ENCODE measurements around the gene MAP3K4. TPM values are rescaled to one million over a fixed set of nuclear protein-coding genes. Genes with fewer than 3 reads are reported as not detected.

The MAP3K4 gene
- total RNA-seq, 4 donors from 2014 or later: 24.3 to 99.0 (median 37.4) TPM

DNA sequence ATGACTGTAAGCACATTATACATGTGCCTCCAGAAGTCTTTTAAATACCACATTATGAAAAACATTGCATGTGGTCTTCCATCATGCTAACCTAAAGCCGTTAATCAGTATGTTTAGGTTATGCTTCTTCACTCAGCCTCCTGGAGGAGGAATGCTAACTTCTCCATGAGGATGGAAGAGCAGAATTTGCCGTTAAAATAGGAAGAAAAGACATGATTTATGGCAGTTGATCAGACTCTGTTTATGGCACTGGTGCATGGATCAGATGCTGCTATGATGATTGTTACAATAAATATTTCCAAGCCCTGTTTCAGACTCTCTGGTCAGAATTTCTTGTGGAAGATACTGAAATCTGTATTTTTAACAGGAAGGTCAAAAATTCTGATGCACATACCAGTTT lies 31.7 kb downstream of the MAP3K4 start:
- H3K4me3 ChIP-seq: no peak overlapping the region
- no peaks in the 10 kb centered on the region for H3K9me3 ChIP-seq
- no peak for DNase-seq
- no peaks in the 10 kb centered on the region for H3K27me3 ChIP-seq
- H3K36me3 ChIP-seq: no peaks in the 10 kb centered on the region
- H3K4me1 ChIP-seq: no peaks in the 10 kb centered on the region
- H3K27ac ChIP-seq: no peak overlapping the region
- TF ChIP-seq POLR2A (IDR thresholded peaks at IDR 0.05): no peak
- TF ChIP-seq, protein P1, sequence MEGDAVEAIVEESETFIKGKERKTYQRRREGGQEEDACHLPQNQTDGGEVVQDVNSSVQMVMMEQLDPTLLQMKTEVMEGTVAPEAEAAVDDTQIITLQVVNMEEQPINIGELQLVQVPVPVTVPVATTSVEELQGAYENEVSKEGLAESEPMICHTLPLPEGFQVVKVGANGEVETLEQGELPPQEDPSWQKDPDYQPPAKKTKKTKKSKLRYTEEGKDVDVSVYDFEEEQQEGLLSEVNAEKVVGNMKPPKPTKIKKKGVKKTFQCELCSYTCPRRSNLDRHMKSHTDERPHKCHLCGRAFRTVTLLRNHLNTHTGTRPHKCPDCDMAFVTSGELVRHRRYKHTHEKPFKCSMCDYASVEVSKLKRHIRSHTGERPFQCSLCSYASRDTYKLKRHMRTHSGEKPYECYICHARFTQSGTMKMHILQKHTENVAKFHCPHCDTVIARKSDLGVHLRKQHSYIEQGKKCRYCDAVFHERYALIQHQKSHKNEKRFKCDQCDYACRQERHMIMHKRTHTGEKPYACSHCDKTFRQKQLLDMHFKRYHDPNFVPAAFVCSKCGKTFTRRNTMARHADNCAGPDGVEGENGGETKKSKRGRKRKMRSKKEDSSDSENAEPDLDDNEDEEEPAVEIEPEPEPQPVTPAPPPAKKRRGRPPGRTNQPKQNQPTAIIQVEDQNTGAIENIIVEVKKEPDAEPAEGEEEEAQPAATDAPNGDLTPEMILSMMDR (IDR thresholded peaks at IDR 0.05): no peak

- no peaks in the 10 kb centered on the region for H3K27me3 ChIP-seq
- DNase-seq: no peak
- no peak overlapping the region for H3K27ac ChIP-seq
- no peaks in the 10 kb centered on the region for H3K9me3 ChIP-seq
- H3K36me3 ChIP-seq: no peaks in the 10 kb centered on the region
- H3K4me3 ChIP-seq: no peak overlapping the region
- H3K4me1 ChIP-seq: no peaks in the 10 kb centered on the region
- TF ChIP-seq, protein P1 (IDR thresholded peaks at IDR 0.05): no peak
- TF ChIP-seq POLR2A (IDR thresholded peaks at IDR 0.05): no peak
These were observed 32.9 kb downstream of the MAP3K4 start for GRCh38 chr6:161024364-161024920.

DNA sequence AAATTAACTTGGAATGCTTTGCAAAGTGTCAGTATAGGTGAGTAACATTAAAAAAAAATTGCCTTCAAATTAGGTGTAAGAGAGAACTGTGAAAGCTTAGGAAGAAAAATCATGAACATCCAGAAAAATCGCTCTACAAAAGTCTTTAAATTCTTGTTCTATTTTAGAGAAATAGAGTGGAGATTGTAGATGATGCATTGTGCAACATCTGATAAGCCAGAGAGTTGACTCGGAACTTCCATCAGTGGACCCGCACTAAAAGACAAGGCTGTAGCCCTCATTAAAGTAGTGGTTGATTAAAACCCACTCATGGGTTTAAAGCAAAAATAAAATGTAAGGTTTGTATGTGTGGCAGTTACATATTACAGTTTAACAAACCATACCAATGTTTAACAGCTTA lies 35.8 kb downstream of the MAP3K4 start:
- Histone ChIP-seq H3K27me3 (no peaks in the 10 kb centered on the region), H3K27ac (no peak overlapping the region), H3K9me3 (no peaks in the 10 kb centered on the region), H3K36me3 (no peaks in the 10 kb centered on the region), H3K4me3 (no peak overlapping the region), H3K4me1 (no peaks in the 10 kb centered on the region)
- TF ChIP-seq POLR2A (IDR thresholded peaks at IDR 0.05): no peak
- TF ChIP-seq, protein P1 (IDR thresholded peaks at IDR 0.05): no peak
- no peak for DNase-seq

DNA sequence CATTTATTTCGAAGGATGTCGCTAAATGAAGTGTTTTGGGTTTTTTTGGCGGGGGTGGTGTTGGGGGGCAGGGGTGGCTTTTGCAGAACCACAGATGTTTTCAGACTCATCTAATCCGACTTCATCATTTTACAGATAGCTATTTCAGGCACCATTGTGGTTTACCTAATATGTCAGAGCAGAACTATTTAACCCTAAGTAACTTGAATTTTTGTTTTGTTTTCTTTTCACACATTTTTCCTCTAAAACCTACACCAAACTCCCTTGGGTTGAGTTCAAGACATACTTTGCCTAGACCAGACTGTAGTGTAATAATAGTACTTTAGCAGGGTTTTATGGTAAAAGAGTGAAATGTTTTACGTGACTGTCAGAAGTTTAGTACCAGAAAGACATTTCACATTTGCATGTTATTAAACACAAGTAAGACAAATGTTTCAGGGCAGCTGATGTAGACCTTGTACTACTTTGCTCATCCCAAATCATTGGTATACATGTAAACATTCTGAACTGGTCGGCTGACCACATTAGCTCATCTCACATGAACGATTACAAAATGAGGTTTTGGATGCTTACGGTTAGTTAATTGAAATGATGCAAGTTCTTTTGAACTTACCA lies 37.7 kb downstream of the MAP3K4 start:
- Histone ChIP-seq H3K4me3 (no peak overlapping the region), H3K27ac (peak overlapping the region in 2 of 4 donors; percentile 12 to 25), H3K27me3 (no peaks in the 10 kb centered on the region), H3K36me3 (no peaks in the 10 kb centered on the region), H3K4me1 (no peaks in the 10 kb centered on the region), H3K9me3 (no peaks in the 10 kb centered on the region)
- no peak for DNase-seq
- TF ChIP-seq, protein P1 (IDR thresholded peaks at IDR 0.05): no peak
- no peak for TF ChIP-seq POLR2A (IDR thresholded peaks at IDR 0.05)

DNA sequence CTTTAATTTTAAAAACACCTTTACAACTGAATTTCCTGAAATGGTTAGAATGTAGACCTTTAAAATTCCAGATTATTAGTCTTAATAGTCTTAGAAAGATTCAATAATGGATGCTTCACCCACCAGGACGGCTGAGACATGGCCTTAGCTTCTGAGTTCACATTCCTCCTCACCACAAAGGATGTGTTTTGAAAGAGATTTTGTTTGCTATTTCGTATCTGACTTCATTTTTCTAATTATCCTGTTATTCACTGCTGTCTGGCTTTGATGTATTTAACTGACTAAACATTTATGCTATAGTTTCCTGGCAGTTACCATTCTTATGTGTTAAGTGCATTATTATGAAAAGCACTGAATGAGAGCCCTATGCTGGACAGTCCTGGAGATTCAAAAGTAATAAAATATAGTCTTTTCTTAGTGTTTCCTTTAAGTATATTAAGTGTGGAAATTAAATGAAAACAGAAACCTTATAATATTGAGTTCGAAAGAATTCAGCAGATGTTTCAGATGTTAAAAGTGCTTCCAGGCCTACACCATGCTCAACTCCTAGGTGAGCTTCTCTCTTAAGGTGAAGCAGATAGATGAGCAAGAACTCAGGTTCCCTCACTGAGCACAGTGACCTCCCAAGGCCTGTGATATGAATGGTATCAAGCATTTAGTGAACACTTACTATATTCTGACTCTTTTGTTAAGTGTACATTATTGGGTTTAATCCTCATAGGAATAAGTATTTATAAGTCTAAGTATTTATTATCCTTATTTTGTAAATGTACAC lies 40.3 kb downstream of the MAP3K4 start:
- no peak for TF ChIP-seq POLR2A (IDR thresholded peaks at IDR 0.05)
- TF ChIP-seq, protein P1 (IDR thresholded peaks at IDR 0.05): no peak
- Histone ChIP-seq H3K4me1 (no peaks in the 10 kb centered on the region), H3K27me3 (no peaks in the 10 kb centered on the region), H3K9me3 (no peaks in the 10 kb centered on the region), H3K36me3 (no peaks in the 10 kb centered on the region), H3K4me3 (no peak overlapping the region), H3K27ac (no peak overlapping the region)
- DNase-seq: no peak

Measured in Peyer's patch (tissue), 4 donors.